CD8-positive, alpha-beta memory T cell (primary cell): Measurements from ENCODE around the gene MACIR. TPM values are rescaled to one million over a fixed set of nuclear protein-coding genes. Genes with fewer than 3 reads are reported as not detected.

Source experiments
- CTCF ChIA-PET: fragments of 350-600 bp; sonication (Branson Sonifier 250); formaldehyde crosslinking; loops from one replicate; lab custom pipeline; 2021; ENCODE audit warnings: antibody characterized with exemption; lab: Charles Lee
- POLR2A ChIA-PET: fragments of 350-600 bp; sonication (Branson Sonifier 250); formaldehyde crosslinking; loops from one replicate; lab custom pipeline; 2021; ENCODE audit warnings: antibody characterized with exemption; lab: Charles Lee
- DNase-seq, 5 donors: peaks; one replicate each; pipeline versions ENCODE4 v3.0.0 to v3.0.0-alpha.2; 2020 to 2022; ENCODE audit warnings: mixed read lengths in 1 of 5
- H3K27ac ChIP-seq: one replicate; pipeline ENCODE4 v1.7.0; 2013; ENCODE audit warnings: low read depth, mild to moderate bottlenecking, low read length, moderate library complexity
- H3K27me3 ChIP-seq: 2 replicates; pipeline ENCODE4 v1.7.0; 2013; ENCODE audit warnings: low read length, mild to moderate bottlenecking; ENCODE audit not compliant: insufficient read depth, poor library complexity, severe bottlenecking
- H3K36me3 ChIP-seq: 2 replicates; pipeline ENCODE4 v1.7.0; 2013; ENCODE audit warnings: mild to moderate bottlenecking, low read length, moderate library complexity; ENCODE audit not compliant: insufficient read depth
- H3K4me1 ChIP-seq: 2 replicates; pipeline ENCODE4 v1.7.0; 2013; ENCODE audit warnings: mild to moderate bottlenecking, low read length, moderate library complexity; ENCODE audit not compliant: insufficient read depth
- H3K4me3 ChIP-seq: 2 replicates; pipeline ENCODE4 v1.7.0; 2013; ENCODE audit warnings: mild to moderate bottlenecking, low read length
- H3K9me3 ChIP-seq: 2 replicates; pipeline ENCODE4 v1.7.0; 2013; ENCODE audit warnings: mild to moderate bottlenecking, low read length
- H3K27ac Mint-ChIP-seq, 8 donors: one replicate each; pipeline ENCODE4 v1.8.0; 2020 to 2021; ENCODE audit warnings: mixed read lengths in 8 of 8, mild to moderate bottlenecking in 6 of 8, inconsistent platforms in 3 of 8, moderate library complexity in 3 of 8
- H3K27me3 Mint-ChIP-seq, 2 donors: one replicate each; pipeline ENCODE4 v1.8.0; 2020 to 2021; ENCODE audit warnings: mixed read lengths in 2 of 2, mild to moderate bottlenecking in 1 of 2, moderate library complexity in 1 of 2
- H3K36me3 Mint-ChIP-seq, 3 donors: one replicate each; pipeline ENCODE4 v1.8.0; 2020 to 2021; ENCODE audit warnings: mixed read lengths in 3 of 3, inconsistent platforms in 1 of 3, mild to moderate bottlenecking in 1 of 3
- H3K4me1 Mint-ChIP-seq, 3 donors: one replicate each; pipeline ENCODE4 v1.8.0; 2020 to 2021; ENCODE audit warnings: mixed read lengths in 3 of 3, inconsistent platforms in 1 of 3, mild to moderate bottlenecking in 1 of 3
- H3K4me3 Mint-ChIP-seq, 7 donors: one replicate each; pipeline ENCODE4 v1.8.0; 2020 to 2021; ENCODE audit warnings: mixed read lengths in 7 of 7, mild to moderate bottlenecking in 6 of 7, moderate library complexity in 4 of 7, inconsistent platforms in 2 of 7
- H3K9me3 Mint-ChIP-seq, 5 donors: one replicate each; pipeline ENCODE4 v1.8.0; 2020 to 2022; ENCODE audit warnings: mixed read lengths in 5 of 5, mild to moderate bottlenecking in 3 of 5, moderate library complexity in 2 of 5, inconsistent platforms in 1 of 5
- polyA plus RNA-seq: library from polyadenylated mRNA; unstranded; fragments of 300-500 nt; fragmentation: Illumina TruSeq; gene quantifications from one replicate; pipeline ENCODE4 v1.2.3, GENCODE V29; 2021
- total RNA-seq, 2 experiments: library from RNA; stranded (reverse); gene quantifications; one replicate each; pipeline ENCODE4 v1.2.3, GENCODE V29; 2021

MACIR gene
- total and polyA plus RNA-seq, 3 experiments from 2014 or later: 2.8 to 10.5 (median 9.9) TPM

- CTCF ChIA-PET: interaction anchor here (0.7 kb wide), 1 partner anchor 24 kb away, joined by 3 read pairs; no protein-coding TSS in a partner anchor
- H3K27me3 ChIP-seq: no peaks in the 10 kb centered on the region
- no peak overlapping the region for H3K4me3 ChIP-seq
- H3K9me3 Mint-ChIP-seq: peaks cover 0 to 4% (median 0%) of the 10 kb centered on the region in 5 donors
- no peak for DNase-seq
- POLR2A ChIA-PET: no interaction called here
- peaks cover 8% of the 10 kb centered on the region for H3K4me1 ChIP-seq
- H3K27me3 Mint-ChIP-seq: peaks cover 15 to 78% of the 10 kb centered on the region in 2 donors
- H3K9me3 ChIP-seq: no peaks in the 10 kb centered on the region
- peaks cover 8 to 17% (median 10%) of the 10 kb centered on the region in 3 donors for H3K4me1 Mint-ChIP-seq
- H3K36me3 ChIP-seq: no peaks in the 10 kb centered on the region
- H3K27ac ChIP-seq: no peak overlapping the region
- no peak overlapping the region for H3K4me3 Mint-ChIP-seq
- H3K27ac Mint-ChIP-seq: no peak overlapping the region
- H3K36me3 Mint-ChIP-seq: peaks cover 0 to 4% (median 0%) of the 10 kb centered on the region in 3 donors
Observed at GRCh38 chr5:103249068-103249467, 9.5 kb upstream of the MACIR start.

- Mint-ChIP-seq H3K27me3 (peaks cover 13 to 50% of the 10 kb centered on the region in 2 donors), H3K4me3 (no peak overlapping the region), H3K27ac (no peak overlapping the region), H3K36me3 (peaks cover 0 to 4% (median 2%) of the 10 kb centered on the region in 3 donors), H3K9me3 (peaks cover 0 to 4% (median 0%) of the 10 kb centered on the region in 5 donors), H3K4me1 (peaks cover 3 to 12% (median 4%) of the 10 kb centered on the region in 3 donors)
- peaks cover 4% of the 10 kb centered on the region for H3K4me1 ChIP-seq
- no peak overlapping the region for H3K27ac ChIP-seq
- DNase-seq: no peak
- ChIA-PET POLR2A (no interaction called here), CTCF (no interaction called here)
- H3K36me3 ChIP-seq: no peaks in the 10 kb centered on the region
- H3K9me3 ChIP-seq: no peaks in the 10 kb centered on the region
- no peak overlapping the region for H3K4me3 ChIP-seq
- no peaks in the 10 kb centered on the region for H3K27me3 ChIP-seq
Observed at GRCh38 chr5:103254921-103255320, 3.6 kb upstream of the MACIR start.

GRCh38 chr5:103255691-103256090, 2.9 kb upstream of the MACIR start:
- H3K4me1 Mint-ChIP-seq: peaks cover 8 to 18% (median 9%) of the 10 kb centered on the region in 3 donors

GRCh38 chr5:103256178-103256577, 2.4 kb upstream of the MACIR start:
- Histone ChIP-seq H3K4me3 (no peak overlapping the region), H3K36me3 (no peaks in the 10 kb centered on the region), H3K9me3 (no peaks in the 10 kb centered on the region), H3K4me1 (peaks cover 4% of the 10 kb centered on the region), H3K27ac (no peak overlapping the region), H3K27me3 (no peaks in the 10 kb centered on the region)
- CTCF ChIA-PET: interaction anchor here (1.3 kb wide), 1 partner anchor 23 kb away, joined by 4 read pairs; no protein-coding TSS in a partner anchor
- no peak for DNase-seq
- Mint-ChIP-seq H3K36me3 (peaks cover 0 to 4% (median 2%) of the 10 kb centered on the region in 3 donors), H3K4me1 (peaks cover 12 to 22% (median 14%) of the 10 kb centered on the region in 3 donors), H3K4me3 (no peak overlapping the region), H3K9me3 (peaks cover 0 to 2% (median 0%) of the 10 kb centered on the region in 5 donors), H3K27me3 (peaks cover 11 to 39% of the 10 kb centered on the region in 2 donors), H3K27ac (no peak overlapping the region)
- POLR2A ChIA-PET: no interaction called here

More at GRCh38 chr5:103255691-103256090, 2.9 kb upstream of the MACIR start:
- ChIA-PET CTCF (no interaction called here), POLR2A (no interaction called here)
- Mint-ChIP-seq H3K27me3 (peaks cover 14 to 43% of the 10 kb centered on the region in 2 donors), H3K27ac (no peak overlapping the region), H3K4me3 (no peak overlapping the region), H3K36me3 (peaks cover 0 to 4% (median 2%) of the 10 kb centered on the region in 3 donors), H3K9me3 (peaks cover 0 to 2% (median 0%) of the 10 kb centered on the region in 5 donors)
- Histone ChIP-seq H3K27ac (no peak overlapping the region), H3K27me3 (no peaks in the 10 kb centered on the region), H3K4me1 (peaks cover 4% of the 10 kb centered on the region), H3K9me3 (no peaks in the 10 kb centered on the region), H3K4me3 (no peak overlapping the region), H3K36me3 (no peaks in the 10 kb centered on the region)
- no peak for DNase-seq

- Mint-ChIP-seq H3K4me1 (peaks cover 15 to 32% (median 24%) of the 10 kb centered on the region in 3 donors), H3K36me3 (peaks cover 0 to 2% (median 0%) of the 10 kb centered on the region in 3 donors), H3K4me3 (peak overlapping the region; percentile 82 to 95 (median 91)), H3K9me3 (no peaks in the 10 kb centered on the region), H3K27ac (peak overlapping the region in 6 of 8 donors; percentile 50 to 87 (median 66)), H3K27me3 (peaks cover 5 to 18% of the 10 kb centered on the region in 2 donors)
- no peaks in the 10 kb centered on the region for H3K9me3 ChIP-seq
- H3K36me3 ChIP-seq: no peaks in the 10 kb centered on the region
- DNase-seq: peak; percentile 38 to 76 (median 59)
- CTCF ChIA-PET: interaction anchor here (0.9 to 2.0 kb wide), 6 partner anchors 11 to 35 kb away, joined by 3 to 8 read pairs (median 4); no protein-coding TSS in a partner anchor
- POLR2A ChIA-PET: interaction anchor here (0.7 to 1.0 kb wide), 2 partner anchors 139 to 492 kb away, joined by 3 to 11 read pairs; partner anchors contain the start of genes GIN1 and PPIP5K2
- no peaks in the 10 kb centered on the region for H3K27me3 ChIP-seq
- peak overlapping the region; percentile 62 for H3K27ac ChIP-seq
- H3K4me3 ChIP-seq: peak overlapping the region; percentile 70
- H3K4me1 ChIP-seq: peaks cover 4% of the 10 kb centered on the region
Observed at GRCh38 chr5:103258957-103259704, 568 bp downstream of the MACIR start.

GRCh38 chr5:103259705-103260355, 1.3 kb downstream of the MACIR start:
- DNase-seq: peak in 1 of 5 donors; percentile 1
- H3K4me3 ChIP-seq: peak overlapping the region; percentile 70

GRCh38 chr5:103260951-103261350, 2.4 kb downstream of the MACIR start:
- Mint-ChIP-seq H3K36me3 (peaks cover 0 to 2% (median 0%) of the 10 kb centered on the region in 3 donors), H3K4me3 (peak overlapping the region in 5 of 7 donors; percentile 2 to 63 (median 5)), H3K27ac (peak overlapping the region in 1 of 8 donors; percentile 10), H3K27me3 (peaks cover 2 to 4% of the 10 kb centered on the region in 2 donors), H3K4me1 (peaks cover 15 to 32% (median 24%) of the 10 kb centered on the region in 3 donors), H3K9me3 (no peaks in the 10 kb centered on the region)
- peaks cover 4% of the 10 kb centered on the region for H3K4me1 ChIP-seq
- POLR2A ChIA-PET: interaction anchor here (1.4 kb wide), 1 partner anchor 141 kb away, joined by 3 read pairs; the partner anchor contains the start of genes GIN1 and PPIP5K2
- H3K27me3 ChIP-seq: no peaks in the 10 kb centered on the region
- CTCF ChIA-PET: no interaction called here
- H3K9me3 ChIP-seq: no peaks in the 10 kb centered on the region
- no peak for DNase-seq
- H3K36me3 ChIP-seq: no peaks in the 10 kb centered on the region
- H3K27ac ChIP-seq: no peak overlapping the region
- H3K4me3 ChIP-seq: no peak overlapping the region

More at GRCh38 chr5:103259705-103260355, 1.3 kb downstream of the MACIR start:
- Histone ChIP-seq H3K9me3 (no peaks in the 10 kb centered on the region), H3K27ac (peak overlapping the region; percentile 62), H3K27me3 (no peaks in the 10 kb centered on the region), H3K36me3 (no peaks in the 10 kb centered on the region), H3K4me1 (peaks cover 4% of the 10 kb centered on the region)
- no peaks in the 10 kb centered on the region for H3K9me3 Mint-ChIP-seq
- peak overlapping the region; percentile 9 to 87 (median 61) for H3K27ac Mint-ChIP-seq
- peaks cover 15 to 32% (median 24%) of the 10 kb centered on the region in 3 donors for H3K4me1 Mint-ChIP-seq
- H3K36me3 Mint-ChIP-seq: peaks cover 0 to 2% (median 0%) of the 10 kb centered on the region in 3 donors
- peaks cover 5 to 13% of the 10 kb centered on the region in 2 donors for H3K27me3 Mint-ChIP-seq
- POLR2A ChIA-PET: interaction anchor here (0.7 to 1.4 kb wide), 2 partner anchors 140 to 493 kb away, joined by 3 read pairs; partner anchors contain the start of genes GIN1 and PPIP5K2
- peak overlapping the region; percentile 82 to 95 (median 91) for H3K4me3 Mint-ChIP-seq
- CTCF ChIA-PET: interaction anchor here (0.9 to 2.0 kb wide), 3 partner anchors 12 to 27 kb away, joined by 3 to 8 read pairs (median 4); no protein-coding TSS in a partner anchor
